K562 (cell line): Measurements from ENCODE around the gene ENG. TPM values are rescaled to one million over a fixed set of nuclear protein-coding genes. Genes with fewer than 3 reads are reported as not detected.

Source experiments
- BHLHE40 ChIP-seq: IDR thresholded peaks from 2 replicates; pipeline ENCODE4 v1.6.1; 2011; ENCODE audit warnings: low read length, improper control_type of control experiment
- CHD1 ChIP-seq: fragments of 200-600 bp; sonication (generic); IDR thresholded peaks from one replicate; pipeline ENCODE4 v1.6.1; 2012; ENCODE audit warnings: mild to moderate bottlenecking, moderate library complexity, low read length, inconsistent platforms
- ELF2 ChIP-seq: fragments of 250-450 bp; sonication (Bioruptor Pico); IDR thresholded peaks from 2 replicates; pipeline ENCODE4 v1.5.0; 2021; ENCODE audit warnings: mild to moderate bottlenecking
- FOXP1 ChIP-seq: sonication (generic); formaldehyde crosslinking; IDR thresholded peaks from 2 replicates; pipeline ENCODE4 v1.8.0; 2022; ENCODE audit warnings: mild to moderate bottlenecking, missing genetic modification reagents
- JUNB ChIP-seq: fragments of 450-650 bp; formaldehyde crosslinking; conservative IDR thresholded peaks from 2 replicates; pipeline ENCODE4 v1.4.0; 2020; ENCODE audit warnings: mild to moderate bottlenecking
- MECOM ChIP-seq: fragments of 250-450 bp; sonication (Bioruptor Pico); IDR thresholded peaks from 2 replicates; pipeline ENCODE4 v1.8.0; 2022; ENCODE audit warnings: inconsistent platforms
- MEIS2 ChIP-seq: fragments of 450-650 bp; IDR thresholded peaks from 2 replicates; pipeline ENCODE4 v1.6.1; 2014; ENCODE audit warnings: mild to moderate bottlenecking; ENCODE audit not compliant: partially characterized antibody
- MITF ChIP-seq: IDR thresholded peaks from 2 replicates; pipeline ENCODE4 v1.6.1; 2014; ENCODE audit warnings: antibody characterized with exemption
- MTF1 ChIP-seq: fragments of 250-450 bp; sonication (Bioruptor Pico); IDR thresholded peaks from 2 replicates; pipeline ENCODE4 v1.9.0; 2021; ENCODE audit warnings: moderate library complexity, mild to moderate bottlenecking, inconsistent platforms, borderline replicate concordance
- PATZ1 ChIP-seq: fragments of 250-450 bp; sonication (Bioruptor Pico); IDR thresholded peaks from 2 replicates; pipeline ENCODE4 v1.5.0; 2020; ENCODE audit warnings: mild to moderate bottlenecking, borderline replicate concordance
- PBX2 ChIP-seq, 2 experiments: IDR thresholded peaks in 1 of 2; conservative IDR thresholded peaks in 1 of 2; 2 replicates each; pipeline ENCODE4 v1.6.1; 2016; ENCODE audit warnings: low read depth in 2 of 2, mild to moderate bottlenecking in 1 of 2, missing compliant biosample characterization in 1 of 2, missing genetic modification characterization in 1 of 2, moderate library complexity in 1 of 2
- PURB ChIP-seq: sonication (generic); formaldehyde crosslinking; IDR thresholded peaks from 2 replicates; pipeline ENCODE4 v1.9.0; 2021; ENCODE audit warnings: low read depth, mild to moderate bottlenecking, missing genetic modification reagents
- RNF2 ChIP-seq: sonication (generic); IDR thresholded peaks from 2 replicates; pipeline ENCODE4 v1.6.1; 2016
- ZBTB7A ChIP-seq: IDR thresholded peaks from 2 replicates; pipeline ENCODE4 v1.6.1; 2011; ENCODE audit warnings: low read depth, mild to moderate bottlenecking, low read length, moderate library complexity, borderline replicate concordance; ENCODE audit not compliant: control insufficient read depth
- ZFP36 ChIP-seq: fragments of 150-350 bp; IDR thresholded peaks from 2 replicates; pipeline ENCODE4 v1.6.1; 2018; ENCODE audit warnings: low read length, low read depth; ENCODE audit not compliant: partially characterized antibody
- ZNF766 ChIP-seq: fragments of 200-800 bp; sonication (Bioruptor generic); conservative IDR thresholded peaks from 2 replicates; pipeline ENCODE4 v1.6.1; 2016; ENCODE audit warnings: missing genetic modification characterization, missing compliant biosample characterization
- polyA plus RNA-seq, 8 experiments: library from polyadenylated mRNA; depleted of rRNA in 4 of 8; stranded (reverse) in 5 of 8; unstranded in 3 of 8; fragments of >200 nt; fragmentation: Nextera tagmentation in 2 of 8; fragmentation: Illumina TruSeq in 1 of 8; extraction: Ambion mirVana in 2 of 8; extraction: Trizol in 1 of 8; gene quantifications; 2 replicates each; pipeline versions ENCODE4 v1.2.1 to v1.2.3, GENCODE V29; 2011 to 2014; ENCODE audit warnings: inconsistent platforms in 1 of 8, missing spikeins in 1 of 8
- total RNA-seq, 7 experiments: library from RNA; depleted of rRNA in 6 of 7; stranded (reverse); fragments of >200 nt in 6 of 7; fragmentation: Illumina TruSeq in 2 of 7; extraction: Trizol in 2 of 7; gene quantifications; 2 replicates each; pipeline versions ENCODE4 v1.2.1 to v1.2.3, GENCODE V29; 2011 to 2021; ENCODE audit warnings: low replicate concordance in 1 of 7

Gene ENG
- total and polyA plus RNA-seq, 9 of the 15 experiments (the other 6 are each of a cell fraction or from before 2014, with no cell fraction given) = 0.04 to 0.40 (median 0.14) TPM; not detected in 1

GRCh38 chr9:127862075-127863011 is 7.9 kb upstream of the ENG start (continued):
- TF ChIP-seq PURB = no peak
- TF ChIP-seq MTF1 (CRISPR knock-in tag) = no peak; the same call in 1 of the 2 replicates
- TF ChIP-seq ZBTB7A = peak; percentile 74
- TF ChIP-seq JUNB (CRISPR knock-in tag) = no peak
- peak; percentile 81 for TF ChIP-seq MEIS2
- peak; percentile 86 for TF ChIP-seq FOXP1
- TF ChIP-seq MECOM = peak; percentile 11
- TF ChIP-seq CHD1 = no peak
- no peak for TF ChIP-seq PBX2 (CRISPR knock-in tag; IDR thresholded peaks at IDR 0.05; ENCODE audit: low read depth)
- 0 out of 2 replicates have a peak, but pooled peaks have one; percentile 47 for TF ChIP-seq PBX2 (tag; conservative IDR thresholded peaks at IDR 0.05; ENCODE audit: low read depth)
- peak; percentile 65; the same call in 1 of the 2 replicates for TF ChIP-seq ELF2
- TF ChIP-seq ZNF766 (CRISPR knock-in tag) = peak; percentile 88
- TF ChIP-seq RNF2 = peak; percentile 94
- peak; percentile 96 for TF ChIP-seq ZFP36
- peak; percentile 92 for TF ChIP-seq MITF
- TF ChIP-seq PATZ1 (CRISPR knock-in tag) = peak; percentile 83; the same call in 1 of the 2 replicates
- peak; percentile 97 for TF ChIP-seq BHLHE40
